HFF-Myc (cell line): ENCODE data around the gene CDK19.

Experiments used
- DNase-seq: peaks from one replicate; pipeline ENCODE4 v3.0.0-alpha.2; 2011; ENCODE audit warnings: low read depth; ENCODE audit errors: extremely low read depth
- H3K4me3 ChIP-seq: replicated peaks from 2 replicates; pipeline ENCODE4 v1.5.1; 2011; ENCODE audit warnings: low read depth, mild to moderate bottlenecking, control low read depth, low read length
- TF ChIP-seq, protein P1 (sequence below): IDR thresholded peaks from 2 replicates; pipeline ENCODE4 v1.5.1; 2012; ENCODE audit warnings: mild to moderate bottlenecking, low read depth, low read length, control low read depth; ENCODE audit errors: missing control alignments

CDK19 gene

DNA sequence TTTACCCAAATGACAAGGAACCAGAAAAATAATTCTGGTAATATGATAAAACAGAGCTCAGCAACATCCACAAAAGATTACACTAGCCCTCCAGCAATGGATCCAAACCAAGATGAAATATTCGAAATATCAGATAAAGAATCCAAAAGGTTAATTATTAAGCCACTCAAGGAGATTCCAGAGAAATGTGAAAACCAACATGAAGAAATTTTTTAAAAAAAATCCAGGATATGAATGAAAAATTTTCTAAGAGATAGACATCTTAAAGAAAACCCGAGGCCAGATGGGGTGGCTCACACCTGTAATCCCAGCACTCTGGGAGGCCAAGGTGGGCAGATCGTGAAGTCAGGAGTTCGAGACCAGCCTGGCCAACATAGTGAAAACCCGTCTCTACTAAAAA lies 124.4 kb downstream of the CDK19 start:
- TF ChIP-seq, protein P1, sequence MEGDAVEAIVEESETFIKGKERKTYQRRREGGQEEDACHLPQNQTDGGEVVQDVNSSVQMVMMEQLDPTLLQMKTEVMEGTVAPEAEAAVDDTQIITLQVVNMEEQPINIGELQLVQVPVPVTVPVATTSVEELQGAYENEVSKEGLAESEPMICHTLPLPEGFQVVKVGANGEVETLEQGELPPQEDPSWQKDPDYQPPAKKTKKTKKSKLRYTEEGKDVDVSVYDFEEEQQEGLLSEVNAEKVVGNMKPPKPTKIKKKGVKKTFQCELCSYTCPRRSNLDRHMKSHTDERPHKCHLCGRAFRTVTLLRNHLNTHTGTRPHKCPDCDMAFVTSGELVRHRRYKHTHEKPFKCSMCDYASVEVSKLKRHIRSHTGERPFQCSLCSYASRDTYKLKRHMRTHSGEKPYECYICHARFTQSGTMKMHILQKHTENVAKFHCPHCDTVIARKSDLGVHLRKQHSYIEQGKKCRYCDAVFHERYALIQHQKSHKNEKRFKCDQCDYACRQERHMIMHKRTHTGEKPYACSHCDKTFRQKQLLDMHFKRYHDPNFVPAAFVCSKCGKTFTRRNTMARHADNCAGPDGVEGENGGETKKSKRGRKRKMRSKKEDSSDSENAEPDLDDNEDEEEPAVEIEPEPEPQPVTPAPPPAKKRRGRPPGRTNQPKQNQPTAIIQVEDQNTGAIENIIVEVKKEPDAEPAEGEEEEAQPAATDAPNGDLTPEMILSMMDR, result no peak
- H3K4me3 ChIP-seq, result no peak overlapping the region
- DNase-seq, result no peak

GRCh38 chr6:110690106-110690654 lies 125.1 kb downstream of the CDK19 start:
- no peak overlapping the region for H3K4me3 ChIP-seq
- DNase-seq, result no peak
- TF ChIP-seq, protein P1, result no peak

DNA sequence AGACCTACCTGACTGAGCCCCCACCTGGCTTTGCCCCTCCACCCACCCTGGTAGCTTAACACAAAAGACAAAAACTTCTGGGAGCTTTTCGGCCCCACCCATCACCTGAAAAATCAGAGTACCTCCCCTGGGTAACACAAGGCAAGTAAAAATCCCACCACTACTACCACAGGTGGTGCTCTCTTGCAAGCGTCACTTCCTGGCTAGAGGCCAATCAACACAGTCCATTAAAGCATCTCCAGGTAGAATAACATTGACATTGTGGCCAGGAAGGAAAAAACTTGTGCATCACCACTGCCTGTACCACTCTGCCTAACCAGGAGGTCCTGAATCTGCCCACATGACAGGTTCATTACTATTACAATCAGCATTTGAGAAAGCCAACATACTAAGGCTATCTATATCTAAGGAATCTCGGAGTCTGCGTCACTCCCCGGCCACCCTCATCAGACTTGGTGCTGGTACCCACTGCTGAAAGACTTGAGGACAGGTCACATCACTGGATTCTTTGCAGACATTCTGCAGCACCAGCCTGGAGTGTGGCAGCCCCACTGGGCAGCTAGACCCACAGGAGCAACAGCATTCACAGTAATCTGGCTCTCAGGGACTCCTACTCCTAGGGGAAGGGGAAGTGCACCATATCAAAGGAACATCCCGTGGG lies 125.9 kb downstream of the CDK19 start:
- no peak for DNase-seq
- no peak overlapping the region for H3K4me3 ChIP-seq
- TF ChIP-seq, protein P1, result no peak

GRCh38 chr6:110688661-110689268 lies 126.5 kb downstream of the CDK19 start:
- TF ChIP-seq, protein P1, result no peak
- no peak for DNase-seq
- no peak overlapping the region for H3K4me3 ChIP-seq

DNA sequence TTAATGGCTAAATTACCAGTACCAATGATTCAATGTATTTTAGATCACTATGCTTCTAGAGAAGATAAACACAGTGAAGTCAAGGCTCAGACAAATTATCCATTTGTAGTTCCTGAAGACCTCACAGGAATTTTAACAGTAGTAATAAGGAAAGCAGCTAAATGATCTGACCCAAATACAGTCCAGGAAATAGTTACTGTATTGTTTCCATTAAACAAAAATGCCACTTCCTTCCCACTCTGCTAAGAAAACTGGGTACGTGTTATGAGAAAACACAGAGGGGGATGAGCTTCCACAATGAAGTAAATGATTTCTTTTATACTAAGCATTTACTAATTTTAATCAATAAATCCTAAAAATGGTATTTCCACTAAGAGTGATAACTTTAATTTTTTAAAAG lies 127.9 kb downstream of the CDK19 start:
- H3K4me3 ChIP-seq, result no peak overlapping the region
- DNase-seq, result no peak
- TF ChIP-seq, protein P1, result no peak

DNA sequence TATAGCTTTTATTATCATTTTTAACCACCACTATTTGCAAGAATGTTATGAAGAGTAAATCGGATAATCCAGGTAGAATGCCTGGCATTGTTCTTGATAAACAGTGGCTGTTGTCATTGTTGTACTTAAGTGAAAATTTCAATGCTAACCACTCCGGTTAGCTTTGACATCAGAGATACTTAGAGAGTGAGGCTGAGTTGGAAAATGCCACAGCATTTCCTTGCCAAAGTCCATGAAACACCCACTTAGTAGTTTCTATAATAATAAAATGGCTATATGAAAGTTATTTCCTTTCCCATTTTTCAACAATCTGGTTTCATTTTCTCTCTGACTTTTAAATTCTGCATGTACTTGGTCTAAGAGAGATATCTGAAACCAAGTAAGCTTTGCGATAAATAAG lies 132.0 kb downstream of the CDK19 start:
- no peak overlapping the region for H3K4me3 ChIP-seq
- DNase-seq, result no peak
- TF ChIP-seq, protein P1, result no peak
